K562 (cell line): Measurements from ENCODE around the gene CCDC194. TPM values are rescaled to one million over a fixed set of nuclear protein-coding genes. Genes with fewer than 3 reads are reported as not detected.
A peak's percentile ranks its signal among the peaks of the same experiment; 100 is the strongest.

Experiments
- ATAC-seq: fragments of 200-7000 bp; cut with Tn5 transposase; 3 replicates; pipeline ENCODE4 v1.9.1; 2020; ENCODE audit warnings: moderate library complexity
- BruUV-seq: library from RNA; stranded (reverse); fragments of 400-500 nt; replicated peaks from 2 replicates; lab custom pipeline; 2021; lab: Mats Ljungman, UMichigan
- CTCF ChIA-PET: fragments of 300-600 bp; formaldehyde crosslinking; extraction: SDS; loops from one replicate; lab custom pipeline; 2021; ENCODE audit warnings: low intra/inter-chr PET ratio; lab: Yijun Ruan, JAX
- POLR2A ChIA-PET: fragments of 300-600, 350-650 bp; sonication (Branson Sonifier 250); formaldehyde crosslinking; extraction: SDS; loops from one replicate; lab custom pipeline; 2021; ENCODE audit warnings: antibody characterized with exemption, inconsistent platforms; lab: Yijun Ruan, JAX
- DNase-seq, 4 experiments: peaks; one replicate each; pipeline versions ENCODE4 v3.0.0 to v3.0.0-alpha.2; 2011 to 2018; ENCODE audit warnings: low spot score in 3 of 4, mixed read lengths in 3 of 4; ENCODE audit errors: extremely low read depth in 1 of 4
- FAIRE-seq: peaks from 2 replicates; lab custom pipeline; 2011; peaks lifted over from hg19 to GRCh38; lab: Jason Lieb, UNC
- H2AFZ ChIP-seq: 2 replicates; pipeline ENCODE4 v1.6.0; 2011; ENCODE audit warnings: low read depth, low read length, control low read depth, inconsistent platforms
- H3K27ac ChIP-seq: fragments of 200-600 bp; 3 replicates; pipeline ENCODE4 v1.8.0; 2011; ENCODE audit warnings: low read depth, mild to moderate bottlenecking, control low read depth, inconsistent platforms, low read length, moderate library complexity, mixed read lengths; ENCODE audit errors: extremely low read depth
- H3K27me3 ChIP-seq, 2 experiments: fragments of 300-600 bp in 1 of 2; 2 replicates in 1 of 2; 3 replicates in 1 of 2; pipeline versions ENCODE4 v1.6.0 to v1.8.0; 2011; ENCODE audit warnings: inconsistent platforms in 2 of 2, low read length in 2 of 2, mild to moderate bottlenecking in 1 of 2, mixed read lengths in 1 of 2, moderate library complexity in 1 of 2; ENCODE audit not compliant: control insufficient read depth in 2 of 2, insufficient read depth in 2 of 2
- H3K36me3 ChIP-seq: fragments of 300-600 bp; 3 replicates; pipeline ENCODE4 v1.8.0; 2011; ENCODE audit warnings: mild to moderate bottlenecking, low read length, inconsistent platforms; ENCODE audit not compliant: control insufficient read depth, insufficient read depth
- H3K4me1 ChIP-seq, 2 experiments: fragments of 200-600 bp in 1 of 2; replicated peaks in 1 of 2; 2 replicates in 1 of 2; 3 replicates in 1 of 2; pipeline versions ENCODE4 v1.5.1 to v1.8.0; 2011; ENCODE audit warnings: inconsistent platforms in 2 of 2, low read length in 2 of 2, mild to moderate bottlenecking in 1 of 2, mixed read lengths in 1 of 2, moderate library complexity in 1 of 2; ENCODE audit not compliant: control insufficient read depth in 2 of 2, insufficient read depth in 2 of 2
- H3K4me2 ChIP-seq: 2 replicates; pipeline ENCODE4 v1.6.1; 2011; ENCODE audit warnings: low read length, control low read depth, inconsistent platforms, mixed read lengths; ENCODE audit not compliant: insufficient read depth
- H3K4me3 ChIP-seq: fragments of 200-600 bp; sonication (generic), shearing (Covaris generic); 2 replicates; pipeline ENCODE4 v1.5.1; 2016; ENCODE audit warnings: control low read depth, inconsistent platforms
- H3K79me2 ChIP-seq: fragments of 200-600 bp; 3 replicates; pipeline ENCODE4 v1.8.0; 2011; ENCODE audit warnings: low read length, inconsistent platforms; ENCODE audit not compliant: control insufficient read depth, insufficient read depth
- H3K9ac ChIP-seq, 2 experiments: 2 replicates each; pipeline versions ENCODE4 v1.6.0 to v1.6.1; 2011; ENCODE audit warnings: low read depth in 2 of 2, low read length in 2 of 2, control low read depth in 1 of 2, inconsistent platforms in 1 of 2, mild to moderate bottlenecking in 1 of 2, mixed read lengths in 1 of 2; ENCODE audit not compliant: insufficient read depth in 1 of 2
- H3K9me1 ChIP-seq: one replicate; pipeline ENCODE4 v1.6.0; 2011; ENCODE audit warnings: inconsistent platforms, mild to moderate bottlenecking, low read length, moderate library complexity; ENCODE audit not compliant: control insufficient read depth, insufficient read depth
- H3K9me3 ChIP-seq: replicated peaks from 2 replicates; pipeline ENCODE4 v1.5.1; 2011; ENCODE audit warnings: low read depth, low read length, inconsistent platforms; ENCODE audit not compliant: control insufficient read depth, insufficient read depth
- H4K20me1 ChIP-seq: replicated peaks from 2 replicates; pipeline ENCODE4 v1.6.1; 2011; ENCODE audit warnings: low read length, inconsistent platforms, mixed read lengths; ENCODE audit not compliant: control insufficient read depth, insufficient read depth
- BCOR ChIP-seq: fragments of 450-650 bp; IDR thresholded peaks from 2 replicates; pipeline ENCODE4 v1.6.1; 2016
- CBX3 ChIP-seq, 2 experiments: IDR thresholded peaks; 1 replicate in 1 of 2; 2 replicates in 1 of 2; pipeline ENCODE4 v1.6.1; 2012; ENCODE audit warnings: inconsistent platforms in 2 of 2, low read length in 2 of 2, borderline replicate concordance in 1 of 2, control low read depth in 1 of 2
- EP300 ChIP-seq: IDR thresholded peaks from 2 replicates; pipeline ENCODE4 v1.6.1; 2012; ENCODE audit warnings: low read length, improper control_type of control experiment
- FOXM1 ChIP-seq, 2 experiments: fragments of 450-650 bp in 1 of 2; sonication (generic) in 1 of 2; formaldehyde crosslinking in 1 of 2; IDR thresholded peaks; 2 replicates each; pipeline versions ENCODE4 v1.6.1 to v1.9.0; 2017 to 2022; ENCODE audit warnings: low read depth in 2 of 2, mild to moderate bottlenecking in 2 of 2, missing genetic modification reagents in 1 of 2, moderate library complexity in 1 of 2
- JUND ChIP-seq, 2 experiments: IDR thresholded peaks; 2 replicates in 1 of 2; 3 replicates in 1 of 2; pipeline ENCODE4 v1.6.1; 2011; ENCODE audit warnings: borderline replicate concordance in 2 of 2, low read depth in 2 of 2, low read length in 2 of 2, improper control_type of control experiment in 1 of 2, missing biosample characterization in 1 of 2, missing genetic modification characterization in 1 of 2, missing genetic modification reagents in 1 of 2
- KLF1 ChIP-seq: fragments of 450-650 bp; IDR thresholded peaks from 2 replicates; pipeline ENCODE4 v1.6.1; 2016; ENCODE audit warnings: missing genetic modification characterization, missing compliant biosample characterization
- MYC ChIP-seq, 2 experiments: fragments of 250-450 bp in 1 of 2; sonication (Bioruptor Pico) in 1 of 2; IDR thresholded peaks; 2 replicates each; pipeline versions ENCODE4 v1.5.1 to v1.6.1; 2012 to 2021; ENCODE audit warnings: low read depth in 2 of 2, borderline replicate concordance in 1 of 2, improper control_type of control experiment in 1 of 2, low read length in 1 of 2, mild to moderate bottlenecking in 1 of 2, moderate library complexity in 1 of 2
- PHB ChIP-seq: fragments of 250-450 bp; sonication (Bioruptor Pico); IDR thresholded peaks from 2 replicates; pipeline ENCODE4 v1.5.0; 2021
- RAD51 ChIP-seq: fragments of 450-650 bp; IDR thresholded peaks from 2 replicates; pipeline ENCODE4 v1.7.1; 2016; ENCODE audit warnings: low read depth, mild to moderate bottlenecking, borderline replicate concordance
- SMARCA5 ChIP-seq: fragments of 450-650 bp; IDR thresholded peaks from 2 replicates; pipeline ENCODE4 v1.6.1; 2016
- TAF7 ChIP-seq: fragments of 450-650 bp; IDR thresholded peaks from 2 replicates; pipeline ENCODE4 v1.6.1; 2016; ENCODE audit warnings: missing genetic modification characterization, missing compliant biosample characterization
- USF1 ChIP-seq: sonication (generic); formaldehyde crosslinking; IDR thresholded peaks from 2 replicates; pipeline ENCODE4 v1.9.0; 2022; ENCODE audit warnings: mild to moderate bottlenecking, missing genetic modification reagents
- VEZF1 ChIP-seq: fragments of 200-800 bp; sonication (Bioruptor generic); IDR thresholded peaks from 2 replicates; pipeline ENCODE4 v1.6.1; 2017; ENCODE audit warnings: missing genetic modification characterization, missing compliant biosample characterization
- ZFP36 ChIP-seq: fragments of 150-350 bp; IDR thresholded peaks from 2 replicates; pipeline ENCODE4 v1.6.1; 2018; ENCODE audit warnings: low read length, low read depth; ENCODE audit not compliant: partially characterized antibody
- ZNF384 ChIP-seq: IDR thresholded peaks from 2 replicates; pipeline ENCODE4 v1.6.1; 2012; ENCODE audit warnings: low read depth, low read length, improper control_type of control experiment
- ZNF512 ChIP-seq: IDR thresholded peaks from 2 replicates; pipeline ENCODE4 v1.6.1; 2016; ENCODE audit warnings: missing genetic modification characterization, missing compliant biosample characterization
- ZNF586 ChIP-seq: fragments of 450-650 bp; formaldehyde crosslinking; conservative IDR thresholded peaks from 2 replicates; pipeline ENCODE4 v1.4.0; 2020; ENCODE audit warnings: mild to moderate bottlenecking, moderate library complexity
- WGBS: fragments of 100-300 bp; shearing (Covaris generic); methylation state at CpG from one replicate; pipeline ENCODE4 v1.1.6; 2016; ENCODE audit warnings: low coverage, mixed read lengths; ENCODE audit not compliant: insufficient coverage; ENCODE audit errors: missing lambda C conversion rate; 5-methylcytosine and 5-hydroxymethylcytosine counted together
- in situ Hi-C: fragments of 300-500 bp; cut with MboI; formaldehyde crosslinking; loops from 4 replicates; pipeline ENCODE4 v1.15.0; 2018; ENCODE audit warnings: inconsistent platforms, mixed read lengths
- intact Hi-C: fragments of 100-400 bp; cut with micrococcal nuclease; formaldehyde crosslinking; loops from 2 replicates; pipeline ENCODE4 v1.14.2; 2022
- polyA plus RNA-seq, 8 experiments: library from polyadenylated mRNA; depleted of rRNA in 4 of 8; stranded (reverse) in 5 of 8; unstranded in 3 of 8; fragments of >200 nt; fragmentation: Nextera tagmentation in 2 of 8; fragmentation: Illumina TruSeq in 1 of 8; extraction: Ambion mirVana in 2 of 8; extraction: Trizol in 1 of 8; gene quantifications; 2 replicates each; pipeline versions ENCODE4 v1.2.1 to v1.2.3, GENCODE V29; 2011 to 2014; ENCODE audit warnings: inconsistent platforms in 1 of 8, missing spikeins in 1 of 8
- total RNA-seq, 7 experiments: library from RNA; depleted of rRNA in 6 of 7; stranded (reverse); fragments of >200 nt in 6 of 7; fragmentation: Illumina TruSeq in 2 of 7; extraction: Trizol in 2 of 7; gene quantifications; 2 replicates each; pipeline versions ENCODE4 v1.2.1 to v1.2.3, GENCODE V29; 2011 to 2021; ENCODE audit warnings: low replicate concordance in 1 of 7

Gene CCDC194
- total and polyA plus RNA-seq, 9 of the 15 experiments (the other 6 are each of a cell fraction or from before 2014, with no cell fraction given), result 0.13 to 1.3 (median 0.39) TPM; not detected in 3

DNA sequence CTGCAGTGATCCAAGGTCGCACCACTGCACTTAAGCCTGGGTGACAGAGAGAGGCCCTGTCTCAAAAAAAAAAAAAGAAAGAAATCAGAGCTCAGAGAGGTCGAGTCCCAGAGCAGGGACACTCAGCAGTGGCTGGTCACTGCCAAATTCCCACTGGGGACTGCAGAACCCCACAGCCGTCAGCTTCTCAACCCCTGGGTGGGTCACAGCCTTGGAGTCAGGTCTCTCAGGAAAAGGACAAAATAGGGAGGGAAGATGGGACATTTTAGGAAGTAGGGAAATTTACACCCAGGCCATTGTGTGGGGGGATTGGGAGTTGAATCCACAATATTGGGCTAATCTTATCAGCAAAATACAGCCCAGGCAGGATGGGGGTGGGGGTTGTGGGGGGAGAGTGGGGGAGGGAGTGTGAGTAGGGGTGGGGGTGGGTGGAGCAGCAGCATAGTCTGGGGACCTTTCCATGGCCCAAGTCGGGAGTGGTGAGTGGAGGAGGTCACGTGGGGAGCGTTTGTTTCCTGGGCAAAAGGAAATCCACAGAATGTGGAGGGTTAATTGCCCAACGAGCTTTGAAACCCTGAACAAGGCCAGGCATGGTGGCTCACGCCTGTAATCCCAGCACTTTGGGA, 5.0 kb upstream of the CCDC194 start:
- no peak overlapping the region for H2AFZ ChIP-seq
- FAIRE-seq (peak; percentile 66), ATAC-seq (no peak; the same call in 2 of the 3 replicates), DNase-seq (peak; percentile 71 to 85 (median 72))
- H3K4me2 ChIP-seq, result peak overlapping the region; percentile 42; the same call in 1 of the 2 replicates
- 18% methylated on average over 3 of the region's 8 CpGs for WGBS
- BruUV-seq, result no TSS peak
- H3K4me3 ChIP-seq, result no peak overlapping the region
- H3K9ac ChIP-seq, result peak overlapping the region in 1 of 2 experiments; percentile 86; a peak in 1 of 4 replicates
- intact Hi-C loops (no loop called here), in situ Hi-C loops (loop anchor here (5.0 kb wide), 1 partner anchor 68 kb away; no protein-coding TSS in a partner anchor)
- H3K27ac ChIP-seq, result peak overlapping the region; percentile 50; the same call in 1 of the 3 replicates
- ChIA-PET POLR2A (interaction anchor here (0.6 to 0.7 kb wide), 2 partner anchors 52 to 104 kb away, joined by 4 read pairs; no protein-coding TSS in a partner anchor), CTCF (interaction anchor here (0.7 kb wide), 1 partner anchor 598 kb away, joined by 3 read pairs; no protein-coding TSS in a partner anchor)
- peaks cover 21 to 41% of the 10 kb centered on the region in 2 experiments; a peak in 4 of 5 replicates for H3K4me1 ChIP-seq
- H3K36me3 ChIP-seq, result peaks cover 45% of the 10 kb centered on the region; the same call in 2 of the 3 replicates
- H4K20me1 ChIP-seq, result 0 out of 2 replicates have a peak, but pooled peaks cover 3% of the 10 kb centered on the region
- H3K9me1 ChIP-seq, result no peaks in the 10 kb centered on the region
- peaks cover 21% of the 10 kb centered on the region for H3K79me2 ChIP-seq
- H3K9me3 ChIP-seq, result no peaks in the 10 kb centered on the region
- H3K27me3 ChIP-seq, result no peaks in the 10 kb centered on the region
- TF ChIP-seq ZNF384 (peak; percentile 51; the same call in 1 of the 2 replicates), MYC (IDR thresholded peaks at IDR 0.05; ENCODE audit: low read depth, low read length) (no peak), MYC (CRISPR knock-in tag; IDR thresholded peaks at IDR 0.05; ENCODE audit: borderline replicate concordance, low read depth) (no peak), VEZF1 (CRISPR knock-in tag) (peak; percentile 91), CBX3 (IDR thresholded peaks at IDR 0.05; ENCODE audit: borderline replicate concordance in 1 of 2, low read length in 2 of 2) (0 out of 3 replicates have a peak, but pooled peaks of 1 of the 2 experiments have one; percentile 23), PHB (CRISPR knock-in tag) (no peak), FOXM1 (IDR thresholded peaks at IDR 0.05; ENCODE audit: low read depth) (no peak), FOXM1 (CRISPR knock-in tag; IDR thresholded peaks at IDR 0.05; ENCODE audit: low read depth) (no peak), BCOR (peak; percentile 95), KLF1 (tag) (no peak), SMARCA5 (peak; percentile 92), ZNF512 (tag) (no peak), ZNF586 (no peak), USF1 (CRISPR knock-in tag) (peak; percentile 79), ZFP36 (peak; percentile 84), EP300 (peak; percentile 52; the same call in 1 of the 2 replicates), JUND (IDR thresholded peaks at IDR 0.05; ENCODE audit: borderline replicate concordance, low read depth, low read length) (peak; percentile 26; the same call in 1 of the 2 replicates), JUND (tag; IDR thresholded peaks at IDR 0.05; ENCODE audit: borderline replicate concordance, low read depth, low read length) (no peak), RAD51 (peak; percentile 75), TAF7 (tag) (no peak)
